OCI-LY7 (cell line): ENCODE measurements around the gene DDIT4.

ENCODE experiments used
- EZH2phosphoT487 ChIP-seq: fragments of 200-600 bp; sonication (generic); IDR thresholded peaks from 2 replicates; pipeline ENCODE4 v1.6.1; 2018; ENCODE audit warnings: low read depth, borderline replicate concordance, mild to moderate bottlenecking, mixed run types, antibody characterized with exemption, low read length, moderate library complexity, mixed read lengths
- TF ChIP-seq, protein P1 (sequence below): fragments of 200-600 bp; sonication (generic); conservative IDR thresholded peaks from 2 replicates; pipeline ENCODE4 v1.5.1; 2014; ENCODE audit warnings: mild to moderate bottlenecking, antibody characterized with exemption, low read length, moderate library complexity, mixed read lengths

DNA sequence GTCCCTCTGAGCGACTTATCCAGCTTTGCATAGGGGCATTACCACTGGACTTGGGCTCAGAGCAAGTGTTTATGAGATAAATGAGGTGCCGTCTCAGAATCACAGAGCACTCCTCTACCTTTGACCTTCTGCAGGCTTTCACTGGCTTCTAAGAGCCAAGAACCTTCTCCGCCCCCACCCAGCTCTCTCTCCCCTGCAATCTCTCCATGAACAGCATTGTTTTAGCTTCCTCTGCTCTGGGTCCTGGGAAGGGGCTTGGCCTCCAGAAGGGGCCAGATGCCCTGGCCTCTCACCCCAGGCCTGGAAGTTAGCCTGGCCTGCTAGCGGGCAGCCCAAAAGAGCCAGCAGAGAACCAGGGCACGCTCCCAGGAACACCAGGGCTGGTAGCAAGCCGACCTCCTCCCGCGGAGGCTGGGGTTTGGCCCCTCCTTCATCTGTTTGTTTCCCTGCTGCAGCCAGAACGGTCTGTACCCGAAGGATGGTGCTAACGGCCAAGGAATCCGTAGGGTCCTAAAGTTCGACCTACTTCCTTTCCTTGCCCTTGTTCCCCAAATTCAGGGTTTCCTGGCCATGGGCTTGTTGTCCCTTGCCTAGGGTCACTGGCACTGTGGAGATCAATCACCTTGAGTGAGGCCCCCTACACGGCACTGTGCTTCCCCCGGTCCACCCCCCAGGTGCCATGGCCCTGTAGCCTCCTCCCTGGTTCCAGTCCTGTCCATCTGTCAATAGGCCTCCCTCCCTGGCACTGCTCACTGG is 18.7 kb upstream of the DDIT4 start:
- TF ChIP-seq, protein P1, sequence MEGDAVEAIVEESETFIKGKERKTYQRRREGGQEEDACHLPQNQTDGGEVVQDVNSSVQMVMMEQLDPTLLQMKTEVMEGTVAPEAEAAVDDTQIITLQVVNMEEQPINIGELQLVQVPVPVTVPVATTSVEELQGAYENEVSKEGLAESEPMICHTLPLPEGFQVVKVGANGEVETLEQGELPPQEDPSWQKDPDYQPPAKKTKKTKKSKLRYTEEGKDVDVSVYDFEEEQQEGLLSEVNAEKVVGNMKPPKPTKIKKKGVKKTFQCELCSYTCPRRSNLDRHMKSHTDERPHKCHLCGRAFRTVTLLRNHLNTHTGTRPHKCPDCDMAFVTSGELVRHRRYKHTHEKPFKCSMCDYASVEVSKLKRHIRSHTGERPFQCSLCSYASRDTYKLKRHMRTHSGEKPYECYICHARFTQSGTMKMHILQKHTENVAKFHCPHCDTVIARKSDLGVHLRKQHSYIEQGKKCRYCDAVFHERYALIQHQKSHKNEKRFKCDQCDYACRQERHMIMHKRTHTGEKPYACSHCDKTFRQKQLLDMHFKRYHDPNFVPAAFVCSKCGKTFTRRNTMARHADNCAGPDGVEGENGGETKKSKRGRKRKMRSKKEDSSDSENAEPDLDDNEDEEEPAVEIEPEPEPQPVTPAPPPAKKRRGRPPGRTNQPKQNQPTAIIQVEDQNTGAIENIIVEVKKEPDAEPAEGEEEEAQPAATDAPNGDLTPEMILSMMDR: no peak
- TF ChIP-seq EZH2phosphoT487: no peak
